ENCODE measurements around the gene E2F8. TPM values are rescaled to one million over a fixed set of nuclear protein-coding genes. Genes with fewer than 3 reads are reported as not detected.

The E2F8 gene
- total RNA-seq, 1 experiment from 2014 or later = 11.3 TPM

DNA sequence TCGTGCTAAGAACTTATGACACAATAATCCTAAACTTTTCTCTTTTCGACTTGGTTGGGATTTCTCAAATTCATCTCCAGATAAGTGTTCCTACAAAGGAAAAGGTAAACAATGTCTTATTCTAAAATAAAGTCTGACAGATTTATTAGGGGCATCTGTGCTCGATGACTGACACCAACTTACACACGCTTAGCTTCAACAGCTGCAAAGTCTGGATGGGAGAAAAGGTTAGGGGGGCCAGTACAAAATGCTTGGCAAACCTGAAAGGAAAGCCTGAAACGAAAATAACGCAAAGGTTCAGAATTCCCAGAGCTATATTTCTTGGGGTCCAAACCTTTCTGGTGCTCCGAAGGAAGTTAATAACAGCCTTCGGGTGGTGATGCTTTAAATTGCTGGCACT, 3.4 kb downstream of the E2F8 start:
- Histone ChIP-seq H4K5ac (ENCODE audit: insufficient read length, low read depth, low read length) (no peak overlapping the region), H4K8ac (replicated peaks; ENCODE audit: insufficient read length, low read depth, low read length) (no peak overlapping the region), H2BK20ac (ENCODE audit: low read depth, low read length, poor library complexity, severe bottlenecking) (no peak overlapping the region), H3K56ac (ENCODE audit: insufficient read length, low read depth, low read length) (no peak overlapping the region), H3K27me3 (ENCODE audit: insufficient read depth, low read length) (no peaks in the 10 kb centered on the region; the same call in 1 of the 2 replicates), H3K79me1 (ENCODE audit: insufficient read depth, low read depth, low read length, poor library complexity, severe bottlenecking) (no peaks in the 10 kb centered on the region), H3K27ac (ENCODE audit: insufficient read length, low read depth, low read length) (no peak overlapping the region), H2BK120ac (ENCODE audit: low read depth, low read length, poor library complexity, severe bottlenecking) (no peak overlapping the region), H2BK12ac (ENCODE audit: insufficient read length, low read depth, low read length) (no peak overlapping the region), H3K14ac (ENCODE audit: insufficient read depth, low read length) (no peak overlapping the region), H3K9ac (ENCODE audit: extremely low read depth, insufficient read length, low read length) (no peak overlapping the region), H3K4me2 (ENCODE audit: insufficient read depth, insufficient read length, low read length) (no peak overlapping the region), H3T11ph (ENCODE audit: low read length) (no peak overlapping the region), H3K79me2 (ENCODE audit: insufficient read depth, low read length) (no peaks in the 10 kb centered on the region), H3K4ac (ENCODE audit: low read depth, low read length) (no peak overlapping the region), H4K91ac (ENCODE audit: insufficient read length, low read depth, low read length) (no peak overlapping the region), H3K23me2 (ENCODE audit: insufficient read length, low read depth, low read length, poor library complexity, severe bottlenecking) (peaks cover 13% of the 10 kb centered on the region), H3K9me3 (ENCODE audit: control insufficient read depth, low read depth, low read length) (no peaks in the 10 kb centered on the region), H2AK5ac (ENCODE audit: insufficient read length, low read length) (no peak overlapping the region), H2BK5ac (ENCODE audit: insufficient read length, low read length) (no peak overlapping the region), H2AFZ (ENCODE audit: low read length) (no peak overlapping the region), H3K4me1 (ENCODE audit: insufficient read depth, low read length) (no peaks in the 10 kb centered on the region), H3K18ac (ENCODE audit: insufficient read length, low read depth, low read length) (no peak overlapping the region), H3K23ac (ENCODE audit: insufficient read length, low read depth, low read length) (no peak overlapping the region), H2BK15ac (ENCODE audit: low read depth, low read length) (no peak overlapping the region), H4K20me1 (ENCODE audit: control insufficient read depth, insufficient read depth, insufficient read length) (no peaks in the 10 kb centered on the region)
- H3K4me1 Mint-ChIP-seq = peaks cover 5 to 11% of the 10 kb centered on the region in 2 experiments; a peak in 3 of 4 replicates
- H3K9me3 Mint-ChIP-seq = no peaks in the 10 kb centered on the region; a peak in 1 of 5 replicates
- no peak for DNase-seq
- no peak overlapping the region for H3K4me3 Mint-ChIP-seq
- H3K36me3 Mint-ChIP-seq (ENCODE audit: insufficient read depth in 1 of 3, low read depth in 3 of 3) = peaks cover 14 to 41% (median 40%) of the 10 kb centered on the region in 3 experiments; a peak in 6 of 7 replicates
- WGBS (ENCODE audit: extremely low coverage, insufficient read length, low lambda C conversion rate) = no CpG with 5 or more reads among the region's 8 CpGs
- no peak for TF ChIP-seq CTCF (conservative IDR thresholded peaks at IDR 0.05)
- peaks cover 10% of the 10 kb centered on the region for H3K27me3 Mint-ChIP-seq (ENCODE audit: low read depth)
- no peak overlapping the region; a peak in 1 of 7 replicates for H3K27ac Mint-ChIP-seq
